ENCODE measurements around the gene HELZ.

HELZ gene

DNA sequence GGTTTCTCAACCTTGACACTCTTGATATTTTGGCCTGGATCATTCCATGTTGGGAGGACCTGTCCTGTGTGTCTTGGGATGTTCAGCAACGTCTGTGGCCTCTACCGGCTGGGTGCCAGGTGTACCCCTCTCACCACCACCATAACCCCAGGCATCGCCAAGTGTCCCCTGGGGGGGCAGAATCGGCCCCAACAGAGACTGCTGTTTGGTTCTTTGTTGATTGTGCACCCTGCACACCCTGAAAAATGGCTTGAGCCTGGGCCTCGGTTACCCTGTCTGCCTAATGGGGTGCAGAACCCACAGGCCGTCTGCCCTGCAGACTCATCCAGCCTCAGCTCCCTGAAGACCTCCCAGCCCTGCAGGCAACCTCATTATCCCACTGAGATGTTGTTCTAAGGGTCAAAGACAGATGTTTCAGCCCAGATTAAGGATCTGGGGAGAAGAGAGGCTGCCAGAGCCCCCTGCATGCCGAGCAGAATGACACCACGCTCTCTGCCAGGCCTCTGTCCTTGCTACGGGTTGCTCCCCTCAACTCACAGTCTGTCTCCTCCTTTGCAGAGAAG lies 191.5 kb downstream of the HELZ start:
- TF ChIP-seq CTCF (conservative IDR thresholded peaks at IDR 0.05; ENCODE audit: control insufficient read depth, insufficient read depth, low read depth, low read length) = no peak
- no peak for DNase-seq (ENCODE audit: low read depth)
- H3K4me3 ChIP-seq (ENCODE audit: control insufficient read depth, low read depth, low read length) = no peak overlapping the region

DNA sequence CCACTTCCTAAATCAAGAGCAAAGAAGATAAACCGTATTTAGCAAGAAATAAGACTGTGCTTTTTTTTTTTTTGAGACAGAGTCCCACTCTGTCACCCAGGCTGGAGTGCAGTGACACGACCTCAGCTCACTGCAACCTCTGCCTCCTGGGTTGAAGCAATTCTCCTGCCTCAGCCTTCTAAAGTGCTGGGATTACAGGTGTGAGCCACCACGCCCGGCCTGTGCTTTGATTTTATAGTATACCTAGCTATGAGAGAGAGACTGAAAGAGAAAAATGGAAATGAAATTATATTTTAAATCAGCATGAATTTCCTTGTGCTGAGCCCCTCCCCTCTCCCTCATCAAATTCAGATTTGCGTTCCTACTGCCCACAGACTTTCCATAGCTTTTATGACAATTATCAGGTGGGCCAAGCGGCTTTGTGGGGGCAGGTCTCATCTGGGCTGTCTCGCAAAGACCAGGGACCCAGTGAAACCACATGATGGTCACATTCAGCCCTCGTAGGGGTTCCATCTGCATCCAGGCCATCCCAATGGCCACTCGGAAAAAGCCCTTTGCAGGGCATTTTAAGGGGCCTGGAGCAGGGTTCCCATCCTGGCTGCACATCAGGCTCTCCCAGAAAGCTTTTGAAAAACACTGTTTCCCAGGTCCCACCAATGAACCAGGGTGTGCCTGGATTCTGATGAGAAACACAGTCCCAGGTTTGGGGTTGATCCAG lies 192.1 kb downstream of the HELZ start:
- no peak for DNase-seq (ENCODE audit: low read depth)
- no peak for TF ChIP-seq CTCF (conservative IDR thresholded peaks at IDR 0.05; ENCODE audit: control insufficient read depth, insufficient read depth, low read depth, low read length)
- no peak overlapping the region for H3K4me3 ChIP-seq (ENCODE audit: control insufficient read depth, low read depth, low read length)

DNA sequence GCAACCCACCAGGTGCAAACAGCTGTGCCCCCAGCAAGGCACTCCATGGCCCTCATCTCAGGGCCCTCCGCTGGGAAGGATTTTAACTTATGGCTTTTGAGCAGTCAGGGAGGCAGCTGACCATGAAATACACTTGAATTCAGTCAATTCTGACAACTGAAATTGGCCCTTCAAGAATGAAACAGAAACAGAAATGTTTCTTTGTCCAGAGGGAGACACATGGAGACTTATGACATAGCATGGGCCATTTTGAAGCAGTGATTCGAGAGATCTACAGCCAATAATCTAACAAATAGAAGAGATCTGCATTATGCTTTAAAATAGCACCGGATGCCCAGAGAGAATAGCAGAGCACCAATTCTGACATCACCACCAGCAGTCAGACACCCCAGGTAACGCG lies 193.2 kb downstream of the HELZ start:
- H3K4me3 ChIP-seq (ENCODE audit: control insufficient read depth, low read depth, low read length) = no peak overlapping the region
- no peak for DNase-seq (ENCODE audit: low read depth)

DNA sequence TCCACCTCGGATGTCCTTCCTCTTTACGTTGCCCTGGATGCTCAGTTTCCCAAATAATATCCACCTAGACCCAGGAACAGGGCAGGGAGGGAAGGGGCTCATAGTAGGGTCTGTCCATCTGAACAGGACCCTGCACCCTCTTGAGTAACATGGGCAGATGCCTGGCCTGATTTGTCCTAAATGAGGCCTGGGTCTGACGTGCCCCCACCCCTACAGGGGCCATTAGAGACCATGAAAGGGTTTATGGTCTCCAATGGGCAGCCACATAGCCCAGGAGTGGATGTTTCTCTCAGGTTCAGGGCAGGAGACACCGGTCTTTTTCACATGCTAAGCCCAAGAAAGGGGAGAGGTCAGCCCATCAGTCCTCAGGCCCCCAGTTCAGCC lies 193.8 kb downstream of the HELZ start:
- no peak for TF ChIP-seq CTCF (conservative IDR thresholded peaks at IDR 0.05; ENCODE audit: control insufficient read depth, insufficient read depth, low read depth, low read length)
- no peak for DNase-seq (ENCODE audit: low read depth)
- no peak overlapping the region for H3K4me3 ChIP-seq (ENCODE audit: control insufficient read depth, low read depth, low read length)

More for the DNA sequence above, 193.2 kb downstream of the HELZ start:
- no peak for TF ChIP-seq CTCF (conservative IDR thresholded peaks at IDR 0.05; ENCODE audit: control insufficient read depth, insufficient read depth, low read depth, low read length)

DNA sequence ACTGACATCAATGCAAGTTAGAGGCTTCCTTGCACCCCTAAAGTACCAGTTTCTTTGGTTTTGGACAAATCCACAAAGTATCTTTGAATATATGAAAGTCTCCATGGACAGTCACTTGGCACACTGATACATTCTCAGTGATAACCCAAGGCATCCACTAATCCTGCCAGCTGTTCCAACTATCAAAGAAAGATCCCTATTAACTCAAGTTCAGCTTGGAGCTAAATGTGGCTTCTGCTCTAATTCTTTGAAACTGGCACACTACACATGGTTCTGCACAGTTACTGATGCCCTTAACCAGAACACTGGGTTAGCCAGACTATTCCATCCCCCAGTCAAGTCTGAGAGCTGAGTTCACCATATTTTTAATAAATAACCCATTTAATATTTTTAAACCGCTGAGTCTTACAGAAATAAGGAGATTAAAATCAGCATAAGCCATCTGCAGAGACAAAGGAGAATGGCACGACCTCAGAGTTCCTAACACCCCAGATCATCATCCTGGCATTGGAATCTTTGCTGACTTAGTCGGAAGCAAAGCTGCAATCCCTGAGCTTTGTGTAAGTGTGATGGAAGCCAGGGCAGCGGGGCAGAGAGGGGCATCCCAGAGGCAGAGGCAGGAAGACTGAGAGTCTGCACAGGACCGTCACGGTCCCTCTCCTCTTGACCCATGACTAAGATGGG lies 194.4 kb downstream of the HELZ start:
- no peak overlapping the region for H3K4me3 ChIP-seq (ENCODE audit: control insufficient read depth, low read depth, low read length)
- DNase-seq (ENCODE audit: low read depth) = no peak
- no peak for TF ChIP-seq CTCF (conservative IDR thresholded peaks at IDR 0.05; ENCODE audit: control insufficient read depth, insufficient read depth, low read depth, low read length)

GRCh38 chr17:67050066-67050465 lies 194.9 kb downstream of the HELZ start:
- no peak for TF ChIP-seq CTCF (conservative IDR thresholded peaks at IDR 0.05; ENCODE audit: control insufficient read depth, insufficient read depth, low read depth, low read length)
- H3K4me3 ChIP-seq (ENCODE audit: control insufficient read depth, low read depth, low read length) = no peak overlapping the region
- DNase-seq (ENCODE audit: low read depth) = no peak
